Measurements from ENCODE around the gene EIF4EBP3.

The EIF4EBP3 gene

GRCh38 chr5:140547508-140548299, at the start of gene EIF4EBP3:
Gene EIF4EBP3, plus strand, starts transcription at chr5:140547662. Its CDS starts 76 bp downstream, at chr5:140547738.
- H3K27me3 Mint-ChIP-seq = no peaks in the 10 kb centered on the region
- H3K4me3 Mint-ChIP-seq = peak within 1 kb of the TSS; percentile 73 to 80
- peak; percentile 98 for ATAC-seq (replicated peaks)
- H3K36me3 Mint-ChIP-seq = peaks cover 38 to 51% of the 10 kb centered on the region in 2 donors
- H3K9me3 Mint-ChIP-seq = no peaks in the 10 kb centered on the region
- peak within 1 kb of the TSS; percentile 92 for H3K27ac Mint-ChIP-seq
- DNase-seq = peak; percentile 76
- H3K4me1 Mint-ChIP-seq = peaks cover 30 to 50% of the 10 kb centered on the region in 2 donors

DNA sequence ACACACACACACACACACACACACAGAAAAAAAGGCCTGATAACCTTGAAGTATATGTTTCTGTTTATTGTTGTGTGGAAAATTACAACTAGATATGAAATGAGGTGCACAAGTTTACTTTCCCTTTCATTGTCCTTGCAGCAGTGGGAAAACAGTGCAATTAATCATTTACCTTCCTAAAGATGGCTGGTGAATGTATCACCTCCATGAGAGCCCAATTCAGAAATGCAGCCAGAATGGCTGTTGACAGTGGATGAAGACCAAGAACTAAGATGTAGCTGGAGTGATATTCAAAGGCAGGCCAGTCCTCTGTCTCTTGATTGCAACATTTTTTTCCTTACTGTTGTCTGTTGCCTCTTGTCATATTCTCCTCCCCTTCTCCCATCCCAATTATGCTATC, 49.6 kb upstream of the EIF4EBP3 start:
- H3K27ac Mint-ChIP-seq = no peak overlapping the region
- no peaks in the 10 kb centered on the region for H3K9me3 Mint-ChIP-seq
- ATAC-seq (replicated peaks) (no peak), DNase-seq (no peak)
- H3K36me3 Mint-ChIP-seq = peaks cover 16 to 25% of the 10 kb centered on the region in 2 donors
- no peak overlapping the region for H3K4me3 Mint-ChIP-seq
- H3K4me1 Mint-ChIP-seq = no peaks in the 10 kb centered on the region
- H3K27me3 Mint-ChIP-seq = no peaks in the 10 kb centered on the region

GRCh38 chr5:140498591-140498990, 48.9 kb upstream of the EIF4EBP3 start:
- no peaks in the 10 kb centered on the region for H3K4me1 Mint-ChIP-seq
- H3K27ac Mint-ChIP-seq = no peak overlapping the region

DNA sequence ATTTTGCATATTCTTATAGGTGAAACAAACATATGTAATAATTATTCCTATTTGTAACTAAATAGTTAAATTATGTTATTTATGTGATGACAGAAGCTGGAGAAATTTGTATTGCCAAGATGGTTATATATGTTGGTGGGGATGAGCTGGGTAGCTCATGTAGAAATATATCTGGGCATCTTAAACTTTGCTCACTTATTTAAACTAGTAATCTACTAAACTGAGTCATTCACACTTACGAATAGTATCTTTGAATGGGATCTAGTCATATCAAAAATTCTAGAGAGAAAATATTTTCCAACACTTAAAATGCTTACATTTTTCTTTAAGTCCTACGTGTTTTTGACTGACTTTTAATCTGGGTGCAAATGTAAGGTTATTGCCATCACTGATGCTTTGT, 44.6 kb upstream of the EIF4EBP3 start:
- no peak overlapping the region for H3K4me3 Mint-ChIP-seq
- DNase-seq = no peak
- no peak for ATAC-seq (replicated peaks)
- no peaks in the 10 kb centered on the region for H3K27me3 Mint-ChIP-seq
- H3K4me1 Mint-ChIP-seq = no peaks in the 10 kb centered on the region
- peaks cover 2 to 15% of the 10 kb centered on the region in 2 donors for H3K36me3 Mint-ChIP-seq
- no peaks in the 10 kb centered on the region for H3K9me3 Mint-ChIP-seq
- no peak overlapping the region for H3K27ac Mint-ChIP-seq

More at GRCh38 chr5:140498591-140498990, 48.9 kb upstream of the EIF4EBP3 start:
- DNase-seq = no peak
- H3K9me3 Mint-ChIP-seq = no peaks in the 10 kb centered on the region
- ATAC-seq (replicated peaks) = no peak
- peaks cover 15 to 22% of the 10 kb centered on the region in 2 donors for H3K36me3 Mint-ChIP-seq
- H3K4me3 Mint-ChIP-seq = no peak overlapping the region
- H3K27me3 Mint-ChIP-seq = no peaks in the 10 kb centered on the region

DNA sequence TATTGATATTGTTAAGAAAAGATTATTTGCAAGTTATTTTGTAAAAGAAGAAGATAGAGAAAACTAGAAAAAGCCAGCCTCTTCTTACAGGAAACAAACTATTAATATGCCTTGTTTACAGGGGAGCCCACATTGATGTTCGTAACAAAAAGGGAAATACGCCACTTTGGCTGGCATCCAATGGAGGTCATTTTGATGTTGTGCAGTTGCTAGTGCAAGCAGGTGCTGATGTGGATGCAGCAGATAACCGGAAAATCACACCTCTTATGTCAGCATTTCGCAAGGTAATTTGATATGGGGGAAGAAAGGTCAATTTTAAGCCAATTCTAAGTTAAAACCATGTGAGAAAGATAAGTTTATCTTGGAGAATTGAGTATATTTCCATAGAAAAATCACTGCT, 37.6 kb upstream of the EIF4EBP3 start:
- Mint-ChIP-seq H3K27ac (no peak overlapping the region), H3K36me3 (peaks cover 22 to 26% of the 10 kb centered on the region in 2 donors), H3K4me3 (no peak overlapping the region), H3K27me3 (no peaks in the 10 kb centered on the region), H3K9me3 (no peaks in the 10 kb centered on the region), H3K4me1 (no peaks in the 10 kb centered on the region)
- DNase-seq (no peak), ATAC-seq (replicated peaks) (no peak)

- Mint-ChIP-seq H3K4me1 (no peaks in the 10 kb centered on the region), H3K36me3 (peaks cover 32 to 35% of the 10 kb centered on the region in 2 donors), H3K4me3 (no peak overlapping the region), H3K9me3 (no peaks in the 10 kb centered on the region), H3K27me3 (no peaks in the 10 kb centered on the region), H3K27ac (no peak overlapping the region)
- DNase-seq (no peak), ATAC-seq (replicated peaks) (no peak)
Measured at GRCh38 chr5:140513124-140513523, 34.3 kb upstream of the EIF4EBP3 start.

GRCh38 chr5:140524003-140524402, 23.5 kb upstream of the EIF4EBP3 start:
- no peak overlapping the region for H3K4me3 Mint-ChIP-seq
- H3K27ac Mint-ChIP-seq = peak overlapping the region; percentile 56
- peaks cover 28 to 40% of the 10 kb centered on the region in 2 donors for H3K36me3 Mint-ChIP-seq
- DNase-seq (no peak), ATAC-seq (replicated peaks) (no peak)
- H3K27me3 Mint-ChIP-seq = no peaks in the 10 kb centered on the region
- H3K4me1 Mint-ChIP-seq = peaks cover 2 to 13% of the 10 kb centered on the region in 2 donors
- H3K9me3 Mint-ChIP-seq = no peaks in the 10 kb centered on the region

GRCh38 chr5:140540227-140540626, 7.2 kb upstream of the EIF4EBP3 start:
- Mint-ChIP-seq H3K36me3 (peaks cover 18 to 40% of the 10 kb centered on the region in 2 donors), H3K4me3 (no peak overlapping the region), H3K27me3 (no peaks in the 10 kb centered on the region), H3K4me1 (peaks cover 1 to 2% of the 10 kb centered on the region in 2 donors), H3K9me3 (no peaks in the 10 kb centered on the region), H3K27ac (no peak overlapping the region)
- DNase-seq (no peak), ATAC-seq (replicated peaks) (no peak)

GRCh38 chr5:140542972-140543371, 4.5 kb upstream of the EIF4EBP3 start:
- H3K4me3 Mint-ChIP-seq = no peak overlapping the region
- H3K27me3 Mint-ChIP-seq = no peaks in the 10 kb centered on the region
- H3K36me3 Mint-ChIP-seq = peaks cover 20 to 39% of the 10 kb centered on the region in 2 donors
- H3K4me1 Mint-ChIP-seq = peaks cover 7 to 16% of the 10 kb centered on the region in 2 donors
- DNase-seq (no peak), ATAC-seq (replicated peaks) (no peak)
- no peak overlapping the region for H3K27ac Mint-ChIP-seq
- no peaks in the 10 kb centered on the region for H3K9me3 Mint-ChIP-seq

DNA sequence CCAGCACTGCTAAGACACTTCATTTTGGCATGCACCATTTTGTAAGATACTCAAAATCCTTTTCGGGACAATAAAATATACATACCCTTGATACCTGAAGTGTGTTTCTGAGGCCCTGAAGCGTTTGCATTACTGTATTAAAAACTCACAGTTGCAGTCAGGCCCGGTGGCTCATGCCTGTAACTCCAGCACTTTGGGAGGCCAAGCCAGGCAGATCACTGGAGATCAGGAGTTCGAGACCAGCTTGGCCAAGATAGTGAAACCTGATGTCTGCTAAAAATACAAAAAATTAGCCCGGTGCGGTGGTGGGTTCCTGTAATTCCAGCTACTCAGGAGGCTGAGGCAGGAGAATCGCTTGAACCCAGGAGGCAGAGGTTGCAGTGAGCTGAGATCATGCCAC, 2.5 kb upstream of the EIF4EBP3 start:
- Mint-ChIP-seq H3K4me1 (peaks cover 23 to 36% of the 10 kb centered on the region in 2 donors), H3K4me3 (no peak overlapping the region), H3K27me3 (no peaks in the 10 kb centered on the region), H3K27ac (peak overlapping the region; percentile 37), H3K36me3 (peaks cover 21 to 49% of the 10 kb centered on the region in 2 donors), H3K9me3 (no peaks in the 10 kb centered on the region)
- ATAC-seq (replicated peaks) (no peak), DNase-seq (no peak)

DNA sequence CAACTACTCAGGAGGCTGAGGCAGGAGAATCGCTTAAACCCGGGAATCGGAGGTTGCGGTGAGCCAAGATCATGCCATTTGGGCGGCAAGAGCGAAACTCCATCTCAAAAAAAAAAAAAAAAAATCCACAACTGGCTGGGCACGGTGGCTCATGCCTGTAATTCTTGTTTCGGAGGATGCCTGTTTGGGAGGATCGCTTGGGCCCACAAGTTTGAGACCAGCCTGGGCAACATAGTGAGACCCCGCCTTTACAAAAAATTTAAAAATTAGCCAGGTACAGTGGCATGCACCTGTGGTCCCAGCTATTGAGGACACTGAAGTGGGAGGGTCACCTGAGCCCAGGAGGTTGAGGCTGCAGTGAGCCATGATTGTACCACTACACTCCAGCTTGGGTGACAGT, 1.9 kb upstream of the EIF4EBP3 start:
- H3K9me3 Mint-ChIP-seq = no peaks in the 10 kb centered on the region
- H3K4me1 Mint-ChIP-seq = peaks cover 28 to 41% of the 10 kb centered on the region in 2 donors
- no peak for DNase-seq
- no peaks in the 10 kb centered on the region for H3K27me3 Mint-ChIP-seq
- no peak overlapping the region for H3K4me3 Mint-ChIP-seq
- no peak for ATAC-seq (replicated peaks)
- peaks cover 26 to 52% of the 10 kb centered on the region in 2 donors for H3K36me3 Mint-ChIP-seq
- peak overlapping the region; percentile 37 for H3K27ac Mint-ChIP-seq

DNA sequence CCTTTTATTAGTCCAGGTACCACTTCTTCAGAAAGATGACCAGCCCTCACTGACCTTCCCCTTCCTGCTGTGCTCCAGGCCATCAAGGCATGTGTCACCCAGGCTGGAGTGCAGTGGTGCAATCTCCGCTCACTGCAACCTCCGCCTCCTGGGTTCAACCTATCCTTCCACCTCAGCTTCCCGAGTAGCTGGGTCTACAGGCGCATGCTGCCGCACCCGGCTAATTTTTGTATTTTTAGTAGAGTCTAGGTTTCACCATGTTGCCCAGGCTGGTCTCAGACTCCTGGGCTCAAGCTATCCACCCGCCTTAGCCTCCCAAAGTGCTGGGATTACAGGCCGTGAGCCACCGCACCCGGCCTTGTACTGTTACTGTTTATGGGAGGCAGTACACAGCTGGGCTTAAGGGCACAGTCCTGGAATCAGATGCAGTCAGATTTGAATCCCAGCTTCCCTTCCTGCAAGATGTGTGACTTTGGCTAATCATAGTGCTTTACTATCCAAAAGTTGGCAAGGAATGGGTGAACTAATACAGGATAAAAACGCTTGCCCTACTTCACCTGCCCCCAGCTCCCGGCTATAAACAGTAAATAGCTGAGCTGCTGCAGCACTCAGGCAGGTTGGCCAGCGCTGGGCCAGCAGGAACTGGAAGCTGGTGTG, 483 bp upstream of the EIF4EBP3 start:
- no peaks in the 10 kb centered on the region for H3K9me3 Mint-ChIP-seq
- peak overlapping the region; percentile 92 for H3K27ac Mint-ChIP-seq
- ATAC-seq (replicated peaks) (peak in 1 of 2 donors; percentile 1), DNase-seq (no peak)
- no peaks in the 10 kb centered on the region for H3K27me3 Mint-ChIP-seq
- peaks cover 36 to 55% of the 10 kb centered on the region in 2 donors for H3K36me3 Mint-ChIP-seq
- H3K4me1 Mint-ChIP-seq = peaks cover 30 to 50% of the 10 kb centered on the region in 2 donors
- peak overlapping the region; percentile 73 to 80 for H3K4me3 Mint-ChIP-seq

GRCh38 chr5:140548300-140548688, 832 bp downstream of the EIF4EBP3 start:
- ATAC-seq (replicated peaks) (peak; percentile 13 to 15), DNase-seq (no peak)
- Mint-ChIP-seq H3K36me3 (peaks cover 44 to 57% of the 10 kb centered on the region in 2 donors), H3K27ac (peak overlapping the region; percentile 92), H3K4me3 (peak overlapping the region; percentile 73 to 80), H3K9me3 (no peaks in the 10 kb centered on the region), H3K27me3 (no peaks in the 10 kb centered on the region), H3K4me1 (peaks cover 36 to 56% of the 10 kb centered on the region in 2 donors)

- Mint-ChIP-seq H3K36me3 (peaks cover 46 to 60% of the 10 kb centered on the region in 2 donors), H3K4me1 (peaks cover 41 to 61% of the 10 kb centered on the region in 2 donors)
Measured at GRCh38 chr5:140548791-140549190, 1.3 kb downstream of the EIF4EBP3 start.

More at GRCh38 chr5:140548791-140549190, 1.3 kb downstream of the EIF4EBP3 start:
- H3K9me3 Mint-ChIP-seq = no peaks in the 10 kb centered on the region
- H3K27me3 Mint-ChIP-seq = no peaks in the 10 kb centered on the region
- peak overlapping the region; percentile 37 to 73 for H3K4me3 Mint-ChIP-seq
- H3K27ac Mint-ChIP-seq = peak overlapping the region; percentile 82
- ATAC-seq (replicated peaks) (no peak), DNase-seq (no peak)

Measured in stimulated activated naive B cell treated with anti-CD40 and anti-IgM and Interleukin-4, amounts not matched to agents 10 μg/mL and 1 μg/mL and 100 μg/mL, for 72 hours (primary cell).